Measurements from ENCODE around the gene DOCK4.

Gene DOCK4

DNA sequence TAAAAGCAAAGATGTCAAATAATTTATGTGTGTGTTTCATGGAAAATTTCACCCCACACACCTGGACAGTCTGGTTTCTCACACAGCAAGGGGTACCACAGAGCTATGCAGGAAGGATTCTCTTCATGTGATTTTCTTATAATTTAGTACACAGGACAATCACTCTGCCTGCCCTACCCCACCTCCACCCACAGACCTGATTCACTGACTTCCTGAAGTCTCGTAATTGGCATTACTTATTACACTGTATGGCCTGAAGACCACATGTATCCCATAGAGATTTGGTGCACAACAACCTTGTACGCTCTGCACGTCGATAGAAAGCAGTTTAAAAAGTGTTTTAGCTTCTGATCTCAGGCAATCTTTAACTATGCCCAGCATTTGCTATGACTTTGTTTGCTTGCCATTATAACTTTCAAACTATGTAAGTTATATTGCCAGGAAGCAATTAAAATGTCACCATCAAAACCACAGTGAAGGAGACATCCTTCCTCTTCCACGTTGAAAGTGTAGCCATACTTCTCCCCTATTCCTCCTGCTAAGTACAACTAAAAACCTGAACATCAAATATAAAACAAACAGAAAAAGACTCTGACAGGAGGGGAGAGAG, 364.5 kb downstream of the DOCK4 start:
- in situ Hi-C loops (cut with MboI; ENCODE audit: low pct_unique_long_range_greater_than_20kb, low sequenced_read_pairs), result no loop called here
- peak; percentile 79 for DNase-seq

GRCh38 chr7:111840528-111840927, 365.7 kb downstream of the DOCK4 start:
- no peak for DNase-seq
- in situ Hi-C loops (cut with MboI; ENCODE audit: low pct_unique_long_range_greater_than_20kb, low sequenced_read_pairs), result no loop called here

DNA sequence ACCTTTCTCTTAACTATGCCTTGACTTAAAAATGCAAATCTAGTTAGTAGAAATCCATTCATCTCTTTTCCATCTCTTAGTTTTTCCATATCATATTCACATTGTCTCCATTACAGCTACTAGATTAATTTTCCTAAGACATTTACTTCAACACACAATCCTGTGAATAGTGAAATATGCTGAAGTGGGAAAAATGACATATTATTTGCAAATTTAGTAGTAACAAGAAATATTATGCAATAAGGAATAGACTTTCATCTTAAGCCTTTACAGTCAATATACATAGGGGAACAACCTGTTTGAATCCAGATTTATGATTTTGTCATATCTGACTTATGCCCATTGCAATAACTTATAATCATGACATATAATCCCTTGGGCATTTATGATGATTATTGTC, 366.9 kb downstream of the DOCK4 start:
- in situ Hi-C loops (cut with MboI; ENCODE audit: low pct_unique_long_range_greater_than_20kb, low sequenced_read_pairs), result no loop called here
- no peak for DNase-seq

DNA sequence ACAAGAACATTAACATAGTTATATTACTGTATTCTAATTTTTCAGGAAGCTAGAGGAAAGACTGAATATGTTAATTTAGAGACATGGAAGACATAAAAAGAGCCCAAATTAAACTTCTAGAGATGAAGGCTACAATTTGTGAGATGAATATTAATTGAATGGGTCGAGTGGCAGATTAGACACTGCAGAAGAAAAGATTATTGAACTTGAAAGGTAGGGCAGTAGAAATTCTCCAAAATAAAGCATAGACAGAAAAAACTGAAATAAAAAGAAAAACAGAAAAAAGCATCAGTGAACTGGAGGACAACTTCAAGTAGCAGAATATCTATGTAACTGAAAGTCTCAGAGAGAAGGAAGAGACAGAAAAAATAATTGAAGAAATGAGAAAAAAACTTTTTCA, 369.6 kb downstream of the DOCK4 start:
- no peak for DNase-seq
- in situ Hi-C loops (cut with MboI; ENCODE audit: low pct_unique_long_range_greater_than_20kb, low sequenced_read_pairs), result no loop called here

DNA sequence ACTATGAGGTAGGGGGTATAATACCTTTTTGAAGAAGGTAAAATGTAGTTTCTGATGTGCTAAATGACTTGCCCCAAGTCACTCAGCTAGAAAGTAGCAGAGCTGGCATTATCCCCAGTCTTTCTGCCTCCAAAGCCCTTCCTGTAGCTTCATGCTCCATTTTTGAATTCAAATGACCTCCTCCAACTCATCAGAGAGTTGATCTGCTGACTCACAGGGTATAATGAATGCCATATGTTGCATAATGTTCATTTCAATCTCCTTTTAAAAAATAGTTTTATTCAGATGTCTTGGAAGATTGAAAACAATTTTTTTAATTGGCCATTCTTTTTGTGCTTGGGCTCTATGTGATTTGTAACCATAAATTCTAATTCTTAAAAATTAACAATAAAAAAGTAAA, 371.1 kb downstream of the DOCK4 start:
- DNase-seq, result no peak
- in situ Hi-C loops (cut with MboI; ENCODE audit: low pct_unique_long_range_greater_than_20kb, low sequenced_read_pairs), result no loop called here

DNA sequence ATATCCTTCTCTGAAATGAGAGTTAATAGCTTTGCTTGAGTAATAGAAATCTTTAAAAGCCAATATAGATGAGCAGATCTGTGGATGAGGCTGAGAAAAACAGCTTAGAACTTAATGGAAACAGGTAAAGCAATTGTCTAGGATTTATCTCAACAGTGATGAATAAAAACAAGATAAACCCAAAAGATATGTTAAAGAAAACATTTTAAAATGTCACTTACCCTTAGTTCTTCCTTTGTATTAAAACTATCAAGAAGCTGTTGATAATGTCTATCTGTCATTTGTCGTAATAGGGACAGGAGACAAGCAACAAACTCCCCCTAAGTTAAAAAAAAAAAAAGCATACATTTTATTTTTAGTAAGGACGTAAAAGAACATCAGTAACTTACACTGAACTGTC, 371.8 kb downstream of the DOCK4 start:
- DNase-seq, result no peak
- in situ Hi-C loops (cut with MboI; ENCODE audit: low pct_unique_long_range_greater_than_20kb, low sequenced_read_pairs), result no loop called here

- DNase-seq, result no peak
- in situ Hi-C loops (cut with MboI; ENCODE audit: low pct_unique_long_range_greater_than_20kb, low sequenced_read_pairs), result no loop called here
These were observed 372.7 kb downstream of the DOCK4 start for GRCh38 chr7:111833466-111833865.

DNA sequence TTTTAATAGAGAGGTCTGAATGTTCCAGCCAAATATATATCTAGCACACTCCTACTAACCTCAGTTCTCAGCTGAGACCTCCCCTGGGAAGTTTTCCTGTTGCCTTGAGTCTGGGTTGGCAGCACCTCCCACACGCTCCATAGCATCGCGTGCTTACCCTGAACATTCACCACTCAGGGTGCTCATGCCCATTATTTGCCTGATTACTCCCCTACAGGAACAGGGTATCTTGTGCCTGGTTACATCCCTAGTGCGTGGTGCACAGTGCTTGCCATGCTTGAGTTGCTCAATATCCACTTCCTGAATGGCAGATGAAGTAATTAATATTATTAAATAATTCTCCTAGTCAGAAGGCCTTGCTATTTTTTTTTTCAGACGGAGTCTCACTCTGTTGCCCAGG, 374.0 kb downstream of the DOCK4 start:
- in situ Hi-C loops (cut with MboI; ENCODE audit: low pct_unique_long_range_greater_than_20kb, low sequenced_read_pairs), result no loop called here
- DNase-seq, result no peak

- DNase-seq, result no peak
- in situ Hi-C loops (cut with MboI; ENCODE audit: low pct_unique_long_range_greater_than_20kb, low sequenced_read_pairs), result no loop called here
These were observed 377.0 kb downstream of the DOCK4 start for GRCh38 chr7:111829221-111829620.

- in situ Hi-C loops (cut with MboI; ENCODE audit: low pct_unique_long_range_greater_than_20kb, low sequenced_read_pairs), result no loop called here
- no peak for DNase-seq
These were observed 378.2 kb downstream of the DOCK4 start for GRCh38 chr7:111827863-111828504.

GRCh38 chr7:111825046-111825445, 381.2 kb downstream of the DOCK4 start:
- in situ Hi-C loops (cut with MboI; ENCODE audit: low pct_unique_long_range_greater_than_20kb, low sequenced_read_pairs), result no loop called here

DNA sequence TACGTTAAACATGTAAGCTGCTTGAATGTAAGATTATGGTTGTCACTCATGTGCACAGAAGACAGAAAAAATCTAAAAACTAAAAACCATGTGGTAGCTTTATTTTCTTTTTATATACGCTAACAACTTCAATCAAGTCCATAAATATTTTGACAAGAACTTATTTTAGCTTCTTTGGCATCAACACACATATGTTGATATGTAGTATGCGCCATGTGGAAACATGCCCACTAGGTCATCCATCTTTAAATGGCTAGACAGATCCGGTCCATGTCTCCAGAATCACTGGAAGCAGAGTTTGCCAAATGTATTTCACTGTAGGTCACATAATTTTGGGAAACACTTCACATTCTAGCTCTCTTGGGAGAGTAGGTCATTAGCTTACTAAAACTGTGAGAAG, 382.4 kb downstream of the DOCK4 start:
- in situ Hi-C loops (cut with MboI; ENCODE audit: low pct_unique_long_range_greater_than_20kb, low sequenced_read_pairs), result no loop called here
- DNase-seq, result no peak

More at GRCh38 chr7:111825046-111825445, 381.2 kb downstream of the DOCK4 start:
- no peak for DNase-seq

DNA sequence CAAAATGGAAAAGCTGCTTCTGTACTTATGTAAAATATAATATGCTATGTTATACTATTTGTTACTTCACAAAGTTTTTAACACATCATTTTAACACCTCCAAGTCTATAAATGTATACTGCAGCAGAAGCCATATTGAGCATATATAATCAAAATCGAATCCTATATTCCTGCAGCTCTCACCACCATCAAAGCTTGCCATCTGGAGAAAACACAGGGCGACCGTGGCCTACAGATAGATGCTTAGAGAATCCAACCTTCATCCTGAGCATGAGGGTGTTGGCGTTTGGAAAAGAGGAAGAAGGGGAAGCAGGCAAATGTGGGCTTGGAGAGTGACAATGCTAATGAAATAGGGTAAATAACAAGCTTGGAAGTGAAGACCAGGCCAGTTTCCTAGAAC, 385.2 kb downstream of the DOCK4 start:
- no peak for DNase-seq
- in situ Hi-C loops (cut with MboI; ENCODE audit: low pct_unique_long_range_greater_than_20kb, low sequenced_read_pairs), result no loop called here

GRCh38 chr7:111820621-111821020, 385.6 kb downstream of the DOCK4 start:
- in situ Hi-C loops (cut with MboI; ENCODE audit: low pct_unique_long_range_greater_than_20kb, low sequenced_read_pairs), result no loop called here
- DNase-seq, result no peak

DNA sequence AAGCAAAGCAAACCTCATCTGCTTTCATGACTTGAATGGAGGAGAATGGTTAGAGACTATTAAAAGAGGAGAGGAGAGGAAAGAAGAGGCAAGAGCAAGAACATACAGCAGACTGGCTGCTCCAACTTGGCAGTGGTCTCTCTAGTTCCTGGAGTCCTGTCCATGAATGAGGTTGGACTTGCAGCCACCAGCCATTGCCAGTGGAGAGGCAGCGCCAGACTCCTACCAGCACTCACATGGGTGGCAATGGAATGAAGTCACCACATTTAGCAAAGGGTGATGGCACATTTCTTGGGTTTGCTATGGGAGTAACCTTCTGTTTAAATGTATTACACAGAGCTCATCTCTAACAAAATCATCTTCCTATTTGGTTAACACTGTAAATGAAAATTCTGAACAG, 386.1 kb downstream of the DOCK4 start:
- DNase-seq, result no peak
- in situ Hi-C loops (cut with MboI; ENCODE audit: low pct_unique_long_range_greater_than_20kb, low sequenced_read_pairs), result no loop called here

DNA sequence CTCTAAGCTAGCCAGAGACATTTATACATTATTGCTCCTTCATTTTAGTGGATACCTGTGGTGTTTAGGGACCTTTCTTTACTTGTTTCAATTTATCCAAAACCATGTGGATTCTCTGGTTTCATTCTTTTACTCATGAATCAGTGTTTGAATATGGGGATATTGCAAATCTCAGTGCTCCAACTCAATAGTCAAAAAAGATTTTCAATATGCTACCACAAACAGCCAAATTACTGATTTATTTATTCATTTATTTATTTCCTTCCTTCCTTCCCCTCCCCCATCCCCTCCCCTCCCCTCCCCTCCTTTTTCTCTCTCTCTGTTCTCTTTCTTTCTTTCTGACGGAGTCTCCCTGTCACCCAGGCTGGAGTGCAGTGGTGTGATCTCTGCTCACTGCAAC, 390.8 kb downstream of the DOCK4 start:
- DNase-seq, result no peak
- in situ Hi-C loops (cut with MboI; ENCODE audit: low pct_unique_long_range_greater_than_20kb, low sequenced_read_pairs), result no loop called here

- no peak for DNase-seq
- in situ Hi-C loops (cut with MboI; ENCODE audit: low pct_unique_long_range_greater_than_20kb, low sequenced_read_pairs), result no loop called here
These were observed 392.9 kb downstream of the DOCK4 start for GRCh38 chr7:111813306-111813705.

- in situ Hi-C loops (cut with MboI; ENCODE audit: low pct_unique_long_range_greater_than_20kb, low sequenced_read_pairs), result no loop called here
- no peak for DNase-seq
These were observed 400.0 kb downstream of the DOCK4 start for GRCh38 chr7:111806232-111806631.

DNA sequence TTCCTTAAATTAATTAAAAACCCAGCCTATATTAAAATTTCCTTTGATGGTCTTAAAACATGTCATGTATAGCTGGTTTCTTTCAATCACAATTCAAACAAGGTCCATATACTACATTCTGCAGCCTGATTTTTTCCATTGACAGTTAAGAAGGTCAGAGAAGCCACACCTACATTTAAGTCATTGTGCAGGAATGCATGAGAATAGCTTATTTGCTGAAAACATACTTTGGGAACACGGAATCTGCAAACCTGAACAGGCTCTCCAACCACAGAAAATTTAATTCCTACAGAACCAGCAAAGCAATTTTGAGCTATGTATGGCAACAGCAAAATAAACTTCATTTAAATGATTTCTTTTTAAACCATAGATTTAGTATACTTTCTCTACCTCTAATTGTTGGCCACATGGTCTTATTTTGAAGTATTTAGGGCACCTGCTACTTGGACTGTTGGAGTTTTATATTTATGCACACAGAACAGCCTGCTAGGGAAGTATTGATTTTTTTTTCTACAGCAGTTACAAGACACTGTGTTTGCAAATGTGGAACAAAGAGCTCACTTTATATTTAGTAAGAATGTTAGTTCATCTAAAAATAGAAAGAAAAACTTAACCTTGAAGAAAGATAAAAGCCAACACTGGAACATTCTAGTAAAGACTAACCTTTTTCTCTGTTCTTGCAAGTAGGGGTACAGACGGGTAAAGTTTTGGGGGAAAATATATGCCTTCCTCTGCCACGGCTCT, 403.0 kb downstream of the DOCK4 start:
- no peak for DNase-seq
- in situ Hi-C loops (cut with MboI; ENCODE audit: low pct_unique_long_range_greater_than_20kb, low sequenced_read_pairs), result no loop called here

DNA sequence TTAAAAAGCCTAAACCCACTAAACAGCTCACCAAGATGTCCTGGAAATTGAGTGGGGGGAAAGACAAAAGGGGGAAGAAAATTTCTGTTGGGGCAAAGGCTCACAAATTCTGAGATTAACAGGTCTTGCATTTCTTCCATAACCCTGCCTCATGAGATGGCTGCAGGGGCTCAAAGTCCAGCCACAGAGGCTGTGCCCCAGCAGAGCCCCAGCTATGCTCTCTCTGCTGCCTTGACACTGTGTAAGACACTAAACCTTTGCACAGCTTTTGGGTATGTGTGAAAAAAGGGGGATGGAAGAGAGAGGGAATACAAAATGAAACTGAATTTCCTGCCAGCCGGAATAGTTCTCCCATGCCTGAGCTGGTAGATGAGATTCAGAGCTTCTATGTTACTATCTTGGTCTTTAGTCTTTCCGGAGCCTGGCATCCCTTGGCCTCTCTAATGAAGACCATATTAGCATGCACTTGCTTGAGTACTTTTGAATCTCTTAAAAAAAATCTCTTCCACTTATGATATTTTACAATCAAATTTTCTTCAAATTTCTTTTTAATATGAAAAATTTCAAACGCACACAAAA, 403.9 kb downstream of the DOCK4 start:
- in situ Hi-C loops (cut with MboI; ENCODE audit: low pct_unique_long_range_greater_than_20kb, low sequenced_read_pairs), result no loop called here
- no peak for DNase-seq

Measured in KBM-7 (cell line).